K562 (cell line): Measurements from ENCODE around the gene CORO6. TPM values are rescaled to one million over a fixed set of nuclear protein-coding genes. Genes with fewer than 3 reads are reported as not detected.

Experiments used
- ATAC-seq: fragments of 200-7000 bp; cut with Tn5 transposase; 3 replicates; pipeline ENCODE4 v1.9.1; 2020; ENCODE audit warnings: moderate library complexity
- BruUV-seq: library from RNA; stranded (reverse); fragments of 400-500 nt; replicated peaks from 2 replicates; lab custom pipeline; 2021; lab: Mats Ljungman, UMichigan
- CTCF ChIA-PET: fragments of 300-600 bp; formaldehyde crosslinking; extraction: SDS; loops from one replicate; lab custom pipeline; 2021; ENCODE audit warnings: low intra/inter-chr PET ratio; lab: Yijun Ruan, JAX
- POLR2A ChIA-PET: fragments of 300-600, 350-650 bp; sonication (Branson Sonifier 250); formaldehyde crosslinking; extraction: SDS; loops from one replicate; lab custom pipeline; 2021; ENCODE audit warnings: antibody characterized with exemption, inconsistent platforms; lab: Yijun Ruan, JAX
- DNase-seq, 4 experiments: peaks; one replicate each; pipeline versions ENCODE4 v3.0.0 to v3.0.0-alpha.2; 2011 to 2018; ENCODE audit warnings: low spot score in 3 of 4, mixed read lengths in 3 of 4; ENCODE audit errors: extremely low read depth in 1 of 4
- FAIRE-seq: peaks from 2 replicates; lab custom pipeline; 2011; peaks lifted over from hg19 to GRCh38; lab: Jason Lieb, UNC
- H2AFZ ChIP-seq: 2 replicates; pipeline ENCODE4 v1.6.0; 2011; ENCODE audit warnings: low read depth, low read length, control low read depth, inconsistent platforms
- H3K27ac ChIP-seq: fragments of 200-600 bp; 3 replicates; pipeline ENCODE4 v1.8.0; 2011; ENCODE audit warnings: low read depth, mild to moderate bottlenecking, control low read depth, inconsistent platforms, low read length, moderate library complexity, mixed read lengths; ENCODE audit errors: extremely low read depth
- H3K27me3 ChIP-seq, 2 experiments: fragments of 300-600 bp in 1 of 2; 2 replicates in 1 of 2; 3 replicates in 1 of 2; pipeline versions ENCODE4 v1.6.0 to v1.8.0; 2011; ENCODE audit warnings: inconsistent platforms in 2 of 2, low read length in 2 of 2, mild to moderate bottlenecking in 1 of 2, mixed read lengths in 1 of 2, moderate library complexity in 1 of 2; ENCODE audit not compliant: control insufficient read depth in 2 of 2, insufficient read depth in 2 of 2
- H3K36me3 ChIP-seq: fragments of 300-600 bp; 3 replicates; pipeline ENCODE4 v1.8.0; 2011; ENCODE audit warnings: mild to moderate bottlenecking, low read length, inconsistent platforms; ENCODE audit not compliant: control insufficient read depth, insufficient read depth
- H3K4me1 ChIP-seq, 2 experiments: fragments of 200-600 bp in 1 of 2; replicated peaks in 1 of 2; 2 replicates in 1 of 2; 3 replicates in 1 of 2; pipeline versions ENCODE4 v1.5.1 to v1.8.0; 2011; ENCODE audit warnings: inconsistent platforms in 2 of 2, low read length in 2 of 2, mild to moderate bottlenecking in 1 of 2, mixed read lengths in 1 of 2, moderate library complexity in 1 of 2; ENCODE audit not compliant: control insufficient read depth in 2 of 2, insufficient read depth in 2 of 2
- H3K4me2 ChIP-seq: 2 replicates; pipeline ENCODE4 v1.6.1; 2011; ENCODE audit warnings: low read length, control low read depth, inconsistent platforms, mixed read lengths; ENCODE audit not compliant: insufficient read depth
- H3K4me3 ChIP-seq: fragments of 200-600 bp; sonication (generic), shearing (Covaris generic); 2 replicates; pipeline ENCODE4 v1.5.1; 2016; ENCODE audit warnings: control low read depth, inconsistent platforms
- H3K79me2 ChIP-seq: fragments of 200-600 bp; 3 replicates; pipeline ENCODE4 v1.8.0; 2011; ENCODE audit warnings: low read length, inconsistent platforms; ENCODE audit not compliant: control insufficient read depth, insufficient read depth
- H3K9ac ChIP-seq, 2 experiments: 2 replicates each; pipeline versions ENCODE4 v1.6.0 to v1.6.1; 2011; ENCODE audit warnings: low read depth in 2 of 2, low read length in 2 of 2, control low read depth in 1 of 2, inconsistent platforms in 1 of 2, mild to moderate bottlenecking in 1 of 2, mixed read lengths in 1 of 2; ENCODE audit not compliant: insufficient read depth in 1 of 2
- H3K9me1 ChIP-seq: one replicate; pipeline ENCODE4 v1.6.0; 2011; ENCODE audit warnings: inconsistent platforms, mild to moderate bottlenecking, low read length, moderate library complexity; ENCODE audit not compliant: control insufficient read depth, insufficient read depth
- H3K9me3 ChIP-seq: replicated peaks from 2 replicates; pipeline ENCODE4 v1.5.1; 2011; ENCODE audit warnings: low read depth, low read length, inconsistent platforms; ENCODE audit not compliant: control insufficient read depth, insufficient read depth
- H4K20me1 ChIP-seq: replicated peaks from 2 replicates; pipeline ENCODE4 v1.6.1; 2011; ENCODE audit warnings: low read length, inconsistent platforms, mixed read lengths; ENCODE audit not compliant: control insufficient read depth, insufficient read depth
- HMBOX1 ChIP-seq: sonication (generic); IDR thresholded peaks from 2 replicates; pipeline ENCODE4 v1.6.1; 2016
- NFXL1 ChIP-seq: fragments of 450-650 bp; formaldehyde crosslinking; IDR thresholded peaks from 2 replicates; pipeline ENCODE4 v1.4.0; 2021; ENCODE audit warnings: mild to moderate bottlenecking
- SRF ChIP-seq, 2 experiments: fragments of 250-450, 450-650 bp in 1 of 2; sonication (Bioruptor Pico) in 1 of 2; sonication (generic) in 1 of 2; formaldehyde crosslinking; IDR thresholded peaks; 2 replicates each; pipeline versions ENCODE4 v1.5.0 to v1.5.1; 2020 to 2022; ENCODE audit warnings: mild to moderate bottlenecking in 1 of 2, missing genetic modification reagents in 1 of 2
- ZNF140 ChIP-seq: fragments of 250-450 bp; sonication (Bioruptor Pico); IDR thresholded peaks from 2 replicates; pipeline ENCODE4 v1.8.0; 2021; ENCODE audit warnings: moderate library complexity, mild to moderate bottlenecking, inconsistent platforms
- whole genome bisulfite sequencing: fragments of 100-300 bp; shearing (Covaris generic); methylation state at CpG from one replicate; pipeline ENCODE4 v1.1.6; 2016; ENCODE audit warnings: low coverage, mixed read lengths; ENCODE audit not compliant: insufficient coverage; ENCODE audit errors: missing lambda C conversion rate; 5-methylcytosine and 5-hydroxymethylcytosine counted together
- in situ Hi-C: fragments of 300-500 bp; cut with MboI; formaldehyde crosslinking; loops from 4 replicates; pipeline ENCODE4 v1.15.0; 2018; ENCODE audit warnings: inconsistent platforms, mixed read lengths
- intact Hi-C: fragments of 100-400 bp; cut with micrococcal nuclease; formaldehyde crosslinking; loops from 2 replicates; pipeline ENCODE4 v1.14.2; 2022
- polyA plus RNA-seq, 8 experiments: library from polyadenylated mRNA; depleted of rRNA in 4 of 8; stranded (reverse) in 5 of 8; unstranded in 3 of 8; fragments of >200 nt; fragmentation: Nextera tagmentation in 2 of 8; fragmentation: Illumina TruSeq in 1 of 8; extraction: Ambion mirVana in 2 of 8; extraction: Trizol in 1 of 8; gene quantifications; 2 replicates each; pipeline versions ENCODE4 v1.2.1 to v1.2.3, GENCODE V29; 2011 to 2014; ENCODE audit warnings: inconsistent platforms in 1 of 8, missing spikeins in 1 of 8
- total RNA-seq, 7 experiments: library from RNA; depleted of rRNA in 6 of 7; stranded (reverse); fragments of >200 nt in 6 of 7; fragmentation: Illumina TruSeq in 2 of 7; extraction: Trizol in 2 of 7; gene quantifications; 2 replicates each; pipeline versions ENCODE4 v1.2.1 to v1.2.3, GENCODE V29; 2011 to 2021; ENCODE audit warnings: low replicate concordance in 1 of 7
- TF ChIP-seq, protein P1 (sequence below): fragments of 450-650 bp; IDR thresholded peaks from 2 replicates; pipeline ENCODE4 v1.6.1; 2017; ENCODE audit warnings: antibody characterized with exemption, mild to moderate bottlenecking

Gene CORO6
- total and polyA plus RNA-seq, 9 of the 15 experiments (the other 6 are each of a cell fraction or from before 2014, with no cell fraction given), result 0.04 to 11.9 (median 2.4) TPM

DNA sequence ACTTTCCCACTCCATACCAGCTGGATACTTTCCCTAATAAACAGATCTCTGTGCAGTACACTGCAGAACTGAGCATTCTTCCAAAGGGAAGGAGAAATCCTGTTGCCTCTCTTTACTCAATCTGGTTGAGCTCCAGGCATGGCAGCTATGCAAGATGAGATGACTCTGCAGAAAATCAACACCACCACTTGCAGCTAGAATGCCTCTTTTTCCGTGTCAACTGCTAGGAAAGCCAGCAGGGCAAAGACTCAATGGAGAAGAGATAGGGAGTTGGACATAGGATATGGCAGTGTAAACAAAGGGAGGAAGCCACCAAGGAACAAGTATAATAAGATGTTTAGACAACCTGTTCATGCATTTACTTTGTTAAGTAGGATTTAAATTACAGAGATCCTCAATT is 40.4 kb upstream of the CORO6 start (continued):
- TF ChIP-seq, protein P1, sequence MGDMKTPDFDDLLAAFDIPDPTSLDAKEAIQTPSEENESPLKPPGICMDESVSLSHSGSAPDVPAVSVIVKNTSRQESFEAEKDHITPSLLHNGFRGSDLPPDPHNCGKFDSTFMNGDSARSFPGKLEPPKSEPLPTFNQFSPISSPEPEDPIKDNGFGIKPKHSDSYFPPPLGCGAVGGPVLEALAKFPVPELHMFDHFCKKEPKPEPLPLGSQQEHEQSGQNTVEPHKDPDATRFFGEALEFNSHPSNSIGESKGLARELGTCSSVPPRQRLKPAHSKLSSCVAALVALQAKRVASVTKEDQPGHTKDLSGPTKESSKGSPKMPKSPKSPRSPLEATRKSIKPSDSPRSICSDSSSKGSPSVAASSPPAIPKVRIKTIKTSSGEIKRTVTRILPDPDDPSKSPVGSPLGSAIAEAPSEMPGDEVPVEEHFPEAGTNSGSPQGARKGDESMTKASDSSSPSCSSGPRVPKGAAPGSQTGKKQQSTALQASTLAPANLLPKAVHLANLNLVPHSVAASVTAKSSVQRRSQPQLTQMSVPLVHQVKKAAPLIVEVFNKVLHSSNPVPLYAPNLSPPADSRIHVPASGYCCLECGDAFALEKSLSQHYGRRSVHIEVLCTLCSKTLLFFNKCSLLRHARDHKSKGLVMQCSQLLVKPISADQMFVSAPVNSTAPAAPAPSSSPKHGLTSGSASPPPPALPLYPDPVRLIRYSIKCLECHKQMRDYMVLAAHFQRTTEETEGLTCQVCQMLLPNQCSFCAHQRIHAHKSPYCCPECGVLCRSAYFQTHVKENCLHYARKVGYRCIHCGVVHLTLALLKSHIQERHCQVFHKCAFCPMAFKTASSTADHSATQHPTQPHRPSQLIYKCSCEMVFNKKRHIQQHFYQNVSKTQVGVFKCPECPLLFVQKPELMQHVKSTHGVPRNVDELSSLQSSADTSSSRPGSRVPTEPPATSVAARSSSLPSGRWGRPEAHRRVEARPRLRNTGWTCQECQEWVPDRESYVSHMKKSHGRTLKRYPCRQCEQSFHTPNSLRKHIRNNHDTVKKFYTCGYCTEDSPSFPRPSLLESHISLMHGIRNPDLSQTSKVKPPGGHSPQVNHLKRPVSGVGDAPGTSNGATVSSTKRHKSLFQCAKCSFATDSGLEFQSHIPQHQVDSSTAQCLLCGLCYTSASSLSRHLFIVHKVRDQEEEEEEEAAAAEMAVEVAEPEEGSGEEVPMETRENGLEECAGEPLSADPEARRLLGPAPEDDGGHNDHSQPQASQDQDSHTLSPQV, result peak; percentile 60

DNA sequence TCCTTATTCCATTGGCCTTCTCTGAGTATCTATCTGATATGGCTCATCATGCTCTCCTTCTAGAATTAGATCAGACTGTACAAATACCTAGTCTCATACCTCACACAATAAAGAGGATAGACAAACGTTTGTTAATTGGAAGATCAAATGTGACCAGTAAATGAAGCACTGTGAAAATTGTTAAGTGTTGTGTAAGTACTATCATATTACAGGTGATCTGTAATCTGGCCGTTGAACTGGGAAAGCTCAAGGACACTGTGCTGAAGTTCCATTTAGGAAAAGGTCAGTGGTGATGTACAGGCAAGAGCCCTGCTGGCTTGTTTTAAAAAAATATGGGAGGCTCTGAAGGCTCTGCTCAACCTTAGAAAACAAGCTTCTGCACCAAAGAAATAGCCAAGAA is 38.5 kb upstream of the CORO6 start:
- ChIA-PET POLR2A (no interaction called here), CTCF (no interaction called here)
- BruUV-seq, result no TSS peak
- Histone ChIP-seq H3K9ac (no peak overlapping the region), H3K9me3 (no peaks in the 10 kb centered on the region), H3K27ac (no peak overlapping the region), H3K4me3 (no peak overlapping the region), H3K4me2 (no peak overlapping the region), H3K27me3 (no peaks in the 10 kb centered on the region), H3K36me3 (peaks cover 5% of the 10 kb centered on the region; the same call in 1 of the 3 replicates), H2AFZ (no peak overlapping the region), H3K4me1 (peaks cover 10 to 30% of the 10 kb centered on the region in 2 experiments), H3K9me1 (no peaks in the 10 kb centered on the region), H4K20me1 (no peaks in the 10 kb centered on the region), H3K79me2 (no peaks in the 10 kb centered on the region)
- intact Hi-C loops, result no loop called here
- DNase-seq, result no peak
- 19% methylated on average over 2 of the region's 2 CpGs for WGBS
- no peak for ATAC-seq
- in situ Hi-C loops, result no loop called here
- no peak for FAIRE-seq
- no peak for TF ChIP-seq ZNF140 (CRISPR knock-in tag)
- TF ChIP-seq NFXL1, result no peak
- 0 out of 2 replicates have a peak, but pooled peaks have one; percentile 10 for TF ChIP-seq HMBOX1
- TF ChIP-seq SRF (CRISPR knock-in tag; IDR thresholded peaks at IDR 0.05), result no peak
